Heart left ventricle (tissue), 13 donors: ENCODE measurements around the gene SIN3A.

Experiments
- CTCF ChIP-seq, 12 donors: fragments of 200-600 bp; sonication (generic) in 4 of 12; IDR thresholded peaks; one replicate each; pipeline versions ENCODE4 v1.5.0 to v1.8.0; 2018 to 2022; ENCODE audit warnings: antibody characterized with exemption in 12 of 12, mild to moderate bottlenecking in 5 of 12
- POLR2A ChIP-seq, 2 donors: fragments of 450-650 bp; IDR thresholded peaks; one replicate each; pipeline ENCODE4 v1.6.1; 2017; ENCODE audit warnings: antibody characterized with exemption in 2 of 2, mild to moderate bottlenecking in 2 of 2, moderate library complexity in 2 of 2
- donor health status: ischemic (EF 13 %, LVEDD 7.1; RV severe dilation, severe dysfunction).
- donor health status: DM: no; HTN: yes; CAD: no.
- donor health status: DM: no; HTN: no; CAD: no.
- donor health status: ischemic (EF 25% LVEDD 6.9; RV normal size, moderate dysfunction).
- donor health status: ischemic (EF 25% LVEDD 5.7; RV mildly dilated, moderate dysfunction).
- donor health status: ischemic (EF 35%, LVEDD 5.7; RV mildly dilated, moderate dysfunction).
- donor health status: nonischemic (EF 11% LVEDD 7.7; RV severe dilation, severe dysfunction).
- donor health status: DM: yes; HTN: yes; CAD: no.
- donor health status: PGD.
- donor health status: ischemic (EF 29% LVEDD 5.4; RV normal size, mild dysfunction).
- donor health status: nonischemic (EF 23%, LVEDD 6.1; RV moderate dilation, normal function).

GRCh38 chr15:75363786-75364185 lies 87.7 kb downstream of the SIN3A start:
- TF ChIP-seq CTCF (IDR thresholded peaks at IDR 0.05): no peak
- no peak for TF ChIP-seq POLR2A (IDR thresholded peaks at IDR 0.05)
